Effector memory CD8-positive, alpha-beta T cell (primary cell): ENCODE data around the gene KRTAP10-7.
"Not testable (repeated sequence)": the region's sequence is repeated elsewhere in the genome, so short reads cannot be mapped to it uniquely, and the experiment has no call there.

Source experiments
- ATAC-seq: fragments of 150-1000 bp; cut with Tn5 transposase; replicated peaks from 2 replicates; pipeline ENCODE4 v1.10.0; 2021; ENCODE audit warnings: mild to moderate bottlenecking, moderate library complexity
- DNase-seq, 3 experiments: peaks; one replicate each; pipeline ENCODE4 v3.0.0; 2021
- H3K27ac Mint-ChIP-seq, 2 donors: one replicate each; pipeline ENCODE4 v1.8.0; 2022; ENCODE audit warnings: mild to moderate bottlenecking in 2 of 2, mixed read lengths in 2 of 2, moderate library complexity in 2 of 2
- H3K27me3 Mint-ChIP-seq, 2 donors: one replicate each; pipeline ENCODE4 v1.8.0; 2022; ENCODE audit warnings: mixed read lengths in 2 of 2
- H3K36me3 Mint-ChIP-seq: one replicate; pipeline ENCODE4 v1.8.0; 2022; ENCODE audit warnings: mild to moderate bottlenecking, moderate library complexity, mixed read lengths; ENCODE audit not compliant: insufficient read depth
- H3K4me1 Mint-ChIP-seq, 2 donors: one replicate each; pipeline ENCODE4 v1.8.0; 2022; ENCODE audit warnings: low read depth in 2 of 2, mixed read lengths in 2 of 2
- H3K4me3 Mint-ChIP-seq, 2 donors: one replicate each; pipeline ENCODE4 v1.8.0; 2022; ENCODE audit warnings: mild to moderate bottlenecking in 2 of 2, mixed read lengths in 2 of 2, moderate library complexity in 2 of 2
- H3K9me3 Mint-ChIP-seq, 2 donors: one replicate each; pipeline ENCODE4 v1.8.0; 2022; ENCODE audit warnings: mixed read lengths in 2 of 2

Gene KRTAP10-7

GRCh38 chr21:44564886-44565598 is 35.4 kb upstream of the KRTAP10-7 start:
- ATAC-seq (no peak), DNase-seq (no peak)
- H3K4me3 Mint-ChIP-seq, result peak overlapping the region; percentile 17 to 74
- H3K9me3 Mint-ChIP-seq, result no peaks in the 10 kb centered on the region
- H3K4me1 Mint-ChIP-seq, result peaks cover 11 to 18% of the 10 kb centered on the region in 2 donors
- H3K36me3 Mint-ChIP-seq, result no peaks in the 10 kb centered on the region
- H3K27ac Mint-ChIP-seq, result peak overlapping the region; percentile 42 to 91
- peaks cover 0 to 21% of the 10 kb centered on the region in 2 donors for H3K27me3 Mint-ChIP-seq

GRCh38 chr21:44566403-44566802 is 34.0 kb upstream of the KRTAP10-7 start:
- Mint-ChIP-seq H3K9me3 (no peaks in the 10 kb centered on the region), H3K27me3 (peaks cover 2 to 29% of the 10 kb centered on the region in 2 donors), H3K27ac (no peak overlapping the region), H3K36me3 (no peaks in the 10 kb centered on the region), H3K4me1 (peaks cover 11 to 19% of the 10 kb centered on the region in 2 donors), H3K4me3 (no peak overlapping the region)
- ATAC-seq (no peak), DNase-seq (no peak)

- no peak overlapping the region for H3K4me3 Mint-ChIP-seq
- peaks cover 11 to 21% of the 10 kb centered on the region in 2 donors for H3K4me1 Mint-ChIP-seq
- H3K27me3 Mint-ChIP-seq, result peaks cover 8 to 42% of the 10 kb centered on the region in 2 donors
- no peak for DNase-seq
- no peaks in the 10 kb centered on the region for H3K36me3 Mint-ChIP-seq
- H3K9me3 Mint-ChIP-seq, result no peaks in the 10 kb centered on the region
- H3K27ac Mint-ChIP-seq, result no peak overlapping the region
- ATAC-seq, result no peak
Observed at GRCh38 chr21:44567481-44568171, 32.8 kb upstream of the KRTAP10-7 start.

GRCh38 chr21:44568261-44568660 is 32.1 kb upstream of the KRTAP10-7 start:
- Mint-ChIP-seq H3K27ac (no peak overlapping the region), H3K9me3 (no peaks in the 10 kb centered on the region), H3K4me1 (peaks cover 11 to 24% of the 10 kb centered on the region in 2 donors), H3K36me3 (no peaks in the 10 kb centered on the region), H3K27me3 (peaks cover 8 to 48% of the 10 kb centered on the region in 2 donors), H3K4me3 (no peak overlapping the region)
- ATAC-seq (no peak), DNase-seq (no peak)

GRCh38 chr21:44568667-44569556 is 31.5 kb upstream of the KRTAP10-7 start:
- Mint-ChIP-seq H3K27me3 (peaks cover 8 to 53% of the 10 kb centered on the region in 2 donors), H3K4me3 (no peak overlapping the region), H3K36me3 (no peaks in the 10 kb centered on the region), H3K27ac (peak overlapping the region in 1 of 2 donors; percentile 9), H3K4me1 (peaks cover 11 to 25% of the 10 kb centered on the region in 2 donors), H3K9me3 (no peaks in the 10 kb centered on the region)
- ATAC-seq (no peak), DNase-seq (no peak)

- peak overlapping the region in 1 of 2 donors; percentile 20 for H3K27ac Mint-ChIP-seq
- H3K9me3 Mint-ChIP-seq, result no peaks in the 10 kb centered on the region
- H3K4me3 Mint-ChIP-seq, result no peak overlapping the region
- H3K4me1 Mint-ChIP-seq, result peaks cover 16 to 24% of the 10 kb centered on the region in 2 donors
- H3K27me3 Mint-ChIP-seq, result peaks cover 15 to 63% of the 10 kb centered on the region in 2 donors
- no peak for ATAC-seq
- no peak for DNase-seq
- H3K36me3 Mint-ChIP-seq, result no peaks in the 10 kb centered on the region
Observed at GRCh38 chr21:44569861-44570517, 30.4 kb upstream of the KRTAP10-7 start.

GRCh38 chr21:44571296-44571695 is 29.1 kb upstream of the KRTAP10-7 start:
- Mint-ChIP-seq H3K36me3 (no peaks in the 10 kb centered on the region), H3K4me1 (peaks cover 12 to 20% of the 10 kb centered on the region in 2 donors), H3K9me3 (no peaks in the 10 kb centered on the region), H3K27ac (no peak overlapping the region), H3K27me3 (peaks cover 18 to 75% of the 10 kb centered on the region in 2 donors), H3K4me3 (no peak overlapping the region)
- ATAC-seq, result no peak
- no peak for DNase-seq

- Mint-ChIP-seq H3K36me3 (no peaks in the 10 kb centered on the region), H3K27ac (no peak overlapping the region), H3K27me3 (peaks cover 18 to 75% of the 10 kb centered on the region in 2 donors), H3K9me3 (no peaks in the 10 kb centered on the region), H3K4me3 (no peak overlapping the region), H3K4me1 (peaks cover 12 to 20% of the 10 kb centered on the region in 2 donors)
- ATAC-seq, result no peak
- DNase-seq, result no peak
Observed at GRCh38 chr21:44571844-44572782, 28.3 kb upstream of the KRTAP10-7 start.

GRCh38 chr21:44572959-44573583 is 27.3 kb upstream of the KRTAP10-7 start:
- Mint-ChIP-seq H3K27ac (peak overlapping the region in 1 of 2 donors; percentile 41), H3K36me3 (no peaks in the 10 kb centered on the region), H3K27me3 (peaks cover 18 to 66% of the 10 kb centered on the region in 2 donors), H3K9me3 (peaks cover 0 to 2% of the 10 kb centered on the region in 2 donors), H3K4me3 (no peak overlapping the region), H3K4me1 (peaks cover 12 to 20% of the 10 kb centered on the region in 2 donors)
- ATAC-seq (no peak), DNase-seq (no peak)

GRCh38 chr21:44573630-44574456 is 26.6 kb upstream of the KRTAP10-7 start, which contains the start of gene KRTAP10-4:
KRTAP10-4 (plus strand) TSS chr21:44573729; CDS start chr21:44573759, 30 bp downstream.
- not testable (repeated sequence) for DNase-seq, H3K9me3 Mint-ChIP-seq, H3K4me3 Mint-ChIP-seq, ATAC-seq, H3K36me3 Mint-ChIP-seq
- peak within 1 kb of the TSS; percentile 60 to 83 for H3K27ac Mint-ChIP-seq
- H3K4me1 Mint-ChIP-seq, result peaks cover 12 to 20% of the 10 kb centered on the region in 2 donors
- peaks cover 18 to 66% of the 10 kb centered on the region in 2 donors for H3K27me3 Mint-ChIP-seq
